Measurements from ENCODE around the gene FOXJ1. TPM values are rescaled to one million over a fixed set of nuclear protein-coding genes. Genes with fewer than 3 reads are reported as not detected.
A peak's percentile ranks its signal among the peaks of the same experiment; 100 is the strongest.

Gene FOXJ1
- total RNA-seq, 1 donor from 2014 or later, result not detected

DNA sequence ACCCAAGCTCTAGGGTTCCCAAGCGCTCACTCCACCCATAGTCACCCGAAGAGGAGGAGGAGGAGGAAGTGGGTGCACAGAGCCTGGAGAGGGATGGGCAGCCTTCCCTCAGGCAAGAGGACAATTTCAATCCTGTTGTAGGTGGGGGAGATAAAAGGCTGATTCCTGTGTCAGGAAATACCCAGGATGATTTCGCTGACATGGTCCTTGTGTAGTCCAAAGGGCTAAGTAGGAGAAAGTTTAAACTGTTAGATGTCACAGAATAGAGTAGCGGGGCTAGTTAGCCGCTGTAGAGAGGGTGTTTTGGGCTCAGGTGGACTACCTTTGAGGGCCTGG lies 36.2 kb downstream of the FOXJ1 start:
- no peak for ATAC-seq (ENCODE audit: poor library complexity)
- intact Hi-C loops (cut with DNase I), result no loop called here
- no peak for DNase-seq

DNA sequence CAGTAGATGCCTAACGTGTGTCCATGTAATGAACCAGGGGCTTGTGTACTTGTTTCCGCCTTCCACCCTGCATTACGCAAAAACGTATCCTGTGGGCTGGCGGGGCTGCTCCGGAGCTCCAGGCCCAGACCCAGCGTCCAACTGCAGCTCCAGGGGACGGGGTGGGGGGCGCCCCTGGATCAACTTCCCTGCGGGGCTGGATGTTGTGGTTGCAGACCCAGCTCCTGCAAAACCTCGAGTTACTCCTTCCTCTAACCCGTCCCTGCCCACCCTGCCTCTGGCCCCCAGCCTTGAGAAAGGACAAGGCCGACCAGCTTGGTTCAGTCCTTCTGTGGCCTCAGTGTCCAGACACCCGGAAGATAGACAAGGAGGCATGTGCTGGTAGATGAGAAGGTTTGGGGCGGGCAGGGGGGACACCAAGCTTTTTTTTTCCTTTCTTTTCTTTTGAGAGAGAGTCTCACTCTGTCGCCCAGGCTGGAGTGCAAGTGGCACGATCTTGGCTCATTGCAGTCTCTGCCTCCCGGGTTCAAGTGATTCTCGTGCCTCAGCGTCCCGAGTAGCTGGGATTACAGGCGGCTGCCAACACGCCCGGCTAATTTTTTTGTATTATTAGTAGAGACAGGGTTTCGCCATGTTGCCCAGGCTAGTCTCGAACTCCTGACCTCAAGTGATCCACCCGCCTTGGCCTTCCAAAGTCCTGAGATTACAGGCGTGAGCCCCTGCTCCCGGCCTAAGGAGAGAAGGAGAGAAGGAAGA lies 36.7 kb downstream of the FOXJ1 start:
- DNase-seq (no peak), ATAC-seq (ENCODE audit: poor library complexity) (peak; percentile 9)
- intact Hi-C loops (cut with DNase I), result no loop called here

GRCh38 chr17:76103274-76104139 lies 37.5 kb downstream of the FOXJ1 start, which contains the start of gene EXOC7:
Gene EXOC7, minus strand, starts transcription at chr17:76103787. Its CDS starts 95 bp downstream, at chr17:76103692.
- ATAC-seq (ENCODE audit: poor library complexity) (peak; percentile 99), DNase-seq (peak; percentile 95)
- intact Hi-C loops (cut with DNase I), result no loop called here

GRCh38 chr17:76102944-76103273 lies 38.1 kb downstream of the FOXJ1 start:
- no peak for DNase-seq
- intact Hi-C loops (cut with DNase I), result no loop called here
- ATAC-seq (ENCODE audit: poor library complexity), result no peak

DNA sequence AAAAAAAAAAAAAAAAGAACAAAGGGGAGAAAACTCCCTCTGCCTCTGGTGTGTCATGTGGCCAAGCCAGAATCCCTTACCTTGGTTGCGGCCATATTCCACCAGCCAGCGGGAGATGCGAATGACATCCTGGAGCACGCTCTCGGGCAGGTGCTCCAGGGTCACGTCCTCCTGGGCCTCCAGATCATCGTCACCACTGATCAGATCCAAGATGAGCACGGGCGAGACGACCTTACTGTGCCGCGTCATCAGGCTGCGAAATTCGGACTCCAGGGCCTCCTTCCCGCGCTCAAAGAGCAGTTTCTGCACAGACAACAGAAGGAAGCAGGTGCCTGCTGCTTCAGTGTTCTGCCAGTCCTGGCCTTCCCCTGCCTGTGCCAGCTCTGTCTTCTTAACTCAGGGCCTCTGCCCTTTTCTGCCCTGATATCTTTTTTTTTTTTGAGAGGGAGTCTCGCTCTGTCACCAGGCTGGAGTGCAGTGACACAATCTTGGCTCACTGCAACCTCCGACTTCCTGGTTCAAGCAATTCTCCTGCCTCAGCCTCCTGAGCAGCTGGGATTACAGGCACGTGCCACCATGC lies 43.2 kb downstream of the FOXJ1 start:
- peak; percentile 40 for ATAC-seq (ENCODE audit: poor library complexity)
- no peak for DNase-seq
- intact Hi-C loops (cut with DNase I), result no loop called here

GRCh38 chr17:76095943-76096342 lies 45.1 kb downstream of the FOXJ1 start:
- ATAC-seq (ENCODE audit: poor library complexity) (no peak), DNase-seq (no peak)
- intact Hi-C loops (cut with DNase I), result no loop called here

GRCh38 chr17:76094046-76094445 lies 47.0 kb downstream of the FOXJ1 start:
- DNase-seq, result no peak
- intact Hi-C loops (cut with DNase I), result no loop called here
- no peak for ATAC-seq (ENCODE audit: poor library complexity)

GRCh38 chr17:76092526-76093413 lies 48.3 kb downstream of the FOXJ1 start:
- DNase-seq, result no peak
- no peak for ATAC-seq (ENCODE audit: poor library complexity)
- intact Hi-C loops (cut with DNase I), result no loop called here

DNA sequence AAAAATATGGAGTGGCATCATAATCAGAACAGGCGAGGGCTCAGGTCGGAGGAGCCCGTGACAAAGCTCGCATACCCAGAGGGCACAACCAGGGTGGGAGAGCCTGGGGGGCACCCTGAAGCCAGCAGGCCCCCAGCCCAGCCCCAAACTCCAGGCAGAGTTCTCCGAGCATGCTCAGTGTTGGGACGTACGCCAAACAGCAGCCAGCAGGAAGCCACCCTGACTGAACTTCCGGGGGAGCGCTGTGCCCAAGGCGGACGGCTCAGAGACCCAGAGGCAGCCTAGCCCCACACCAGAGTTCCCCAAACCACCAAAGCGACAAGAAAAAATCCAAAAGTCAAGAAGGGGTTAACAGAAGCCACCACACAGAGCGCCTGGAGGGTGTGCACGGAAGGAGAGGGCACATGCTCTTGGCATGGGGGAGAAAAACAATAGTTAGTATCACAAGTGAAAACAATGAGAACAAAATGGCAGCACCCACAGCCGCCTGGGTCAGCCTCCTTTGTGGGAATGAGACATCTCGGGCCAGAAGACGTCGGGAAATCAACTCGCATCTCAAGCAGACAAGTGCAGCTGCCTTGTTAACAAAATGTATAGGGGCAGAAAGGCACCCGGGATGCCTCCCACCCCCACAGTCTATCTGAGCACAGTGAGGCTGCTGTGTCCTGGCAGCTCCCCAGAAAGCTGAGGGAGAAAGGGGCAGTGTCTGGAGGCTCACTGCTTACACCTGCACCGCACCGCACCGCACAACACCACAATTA lies 49.3 kb downstream of the FOXJ1 start:
- no peak for ATAC-seq (ENCODE audit: poor library complexity)
- intact Hi-C loops (cut with DNase I), result no loop called here
- DNase-seq, result no peak

GRCh38 chr17:76090517-76091129 lies 50.4 kb downstream of the FOXJ1 start:
- intact Hi-C loops (cut with DNase I), result no loop called here
- DNase-seq (no peak), ATAC-seq (ENCODE audit: poor library complexity) (no peak)

DNA sequence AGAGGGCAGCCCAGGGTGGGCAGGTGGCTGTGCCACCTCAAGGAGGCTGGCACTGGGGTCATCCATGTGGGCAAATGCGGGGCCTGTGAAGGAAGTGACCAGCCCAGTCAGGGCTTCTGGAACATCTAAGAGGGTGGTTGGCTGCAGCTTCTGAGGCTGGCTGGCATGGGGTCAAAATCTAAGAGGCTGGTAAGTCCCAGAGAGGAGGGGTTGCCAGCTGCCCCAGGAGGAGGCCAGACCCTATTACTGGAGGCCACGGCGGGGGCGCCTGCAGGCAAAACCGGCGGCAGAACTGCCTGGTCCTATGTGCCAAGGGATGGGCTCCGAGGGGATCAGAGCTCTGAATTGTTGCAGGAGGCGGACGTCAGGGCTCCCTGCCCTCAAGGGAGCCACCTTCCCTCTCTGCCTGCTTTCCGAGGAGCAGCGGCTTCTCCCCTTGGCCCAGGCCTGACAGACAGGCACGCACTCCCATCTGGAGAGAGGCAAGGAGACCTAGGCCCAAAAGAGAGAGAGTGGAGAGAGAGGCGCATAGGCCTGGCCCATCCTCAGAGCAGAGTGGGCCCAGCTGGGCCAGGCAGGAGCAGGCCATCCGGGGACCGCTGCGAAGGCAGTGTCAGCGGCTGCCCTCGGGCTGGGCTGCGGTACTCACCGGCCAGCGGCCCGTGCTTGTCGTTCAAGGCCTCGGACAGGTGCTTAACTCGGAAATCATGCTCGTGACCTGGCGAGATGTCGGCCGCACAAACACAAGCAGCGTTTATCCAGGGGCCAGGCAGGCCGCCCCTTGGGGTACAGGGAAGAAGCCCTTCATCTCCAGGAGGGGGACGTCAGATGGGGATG lies 51.1 kb downstream of the FOXJ1 start:
- ATAC-seq (ENCODE audit: poor library complexity) (peak; percentile 67), DNase-seq (peak; percentile 53)
- intact Hi-C loops (cut with DNase I), result no loop called here

GRCh38 chr17:76088868-76089576 lies 52.0 kb downstream of the FOXJ1 start:
- ATAC-seq (ENCODE audit: poor library complexity) (no peak), DNase-seq (no peak)
- intact Hi-C loops (cut with DNase I), result no loop called here

DNA sequence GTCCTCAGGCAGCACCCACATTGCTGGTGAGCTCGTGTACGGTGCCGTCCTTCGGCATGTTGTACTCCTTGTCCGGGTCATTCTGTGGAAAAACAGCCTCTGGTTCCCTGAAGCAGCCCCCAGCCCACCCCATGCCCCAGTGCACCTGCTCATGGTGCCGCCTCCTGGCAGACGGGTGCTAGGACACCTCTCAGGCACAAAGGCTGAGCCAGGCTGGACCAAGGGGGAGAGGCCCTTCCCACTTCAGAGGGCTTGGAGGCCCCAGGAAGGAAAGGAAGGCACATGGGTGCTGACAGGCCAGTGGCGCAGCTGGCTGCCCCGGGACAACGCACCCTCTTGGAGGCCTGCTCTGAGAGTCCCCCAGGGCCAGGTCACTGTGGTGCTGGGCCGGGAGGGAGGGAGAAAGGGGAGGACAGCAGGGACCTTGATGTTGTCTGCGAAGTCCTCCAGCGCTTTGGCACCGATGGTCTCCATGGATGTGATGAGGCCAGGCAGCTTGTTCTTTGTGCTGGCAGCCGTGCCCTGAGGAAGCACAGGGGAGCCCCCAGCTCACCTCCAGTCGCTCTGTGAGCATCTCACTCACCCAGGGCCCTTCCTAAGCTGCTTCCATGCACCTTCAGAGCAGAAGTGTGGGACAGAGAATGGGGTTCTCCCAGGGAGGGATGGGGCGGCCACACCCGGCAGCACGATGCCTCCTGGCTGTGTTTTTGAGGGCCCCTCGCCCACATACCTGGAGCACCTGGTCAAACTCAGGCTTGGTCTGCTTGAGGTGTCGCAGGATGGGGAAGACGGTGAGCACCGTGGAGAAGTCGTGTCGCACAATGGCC lies 52.8 kb downstream of the FOXJ1 start:
- DNase-seq (no peak), ATAC-seq (ENCODE audit: poor library complexity) (no peak)
- intact Hi-C loops (cut with DNase I), result no loop called here

DNA sequence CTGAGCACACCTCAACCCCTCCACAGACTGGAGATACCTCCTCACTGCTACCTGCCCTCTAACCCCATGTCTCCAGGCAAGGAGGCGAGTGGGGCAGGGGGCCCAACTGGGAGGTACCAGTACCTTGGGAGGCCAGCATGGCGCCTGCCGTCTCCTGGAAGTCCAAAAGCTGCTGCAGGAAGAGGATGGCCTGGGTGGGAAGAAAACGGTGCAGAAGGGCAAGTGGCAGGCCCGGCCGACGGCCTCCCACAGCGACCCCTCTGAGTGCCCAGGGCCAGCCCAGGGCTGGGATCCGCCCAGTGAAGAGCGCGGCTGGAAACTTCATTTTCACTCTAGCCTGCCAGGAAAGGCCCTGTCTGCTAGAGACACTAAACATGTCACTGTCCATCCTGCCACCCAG lies 53.5 kb downstream of the FOXJ1 start:
- DNase-seq (no peak), ATAC-seq (ENCODE audit: poor library complexity) (no peak)
- intact Hi-C loops (cut with DNase I), result no loop called here

DNA sequence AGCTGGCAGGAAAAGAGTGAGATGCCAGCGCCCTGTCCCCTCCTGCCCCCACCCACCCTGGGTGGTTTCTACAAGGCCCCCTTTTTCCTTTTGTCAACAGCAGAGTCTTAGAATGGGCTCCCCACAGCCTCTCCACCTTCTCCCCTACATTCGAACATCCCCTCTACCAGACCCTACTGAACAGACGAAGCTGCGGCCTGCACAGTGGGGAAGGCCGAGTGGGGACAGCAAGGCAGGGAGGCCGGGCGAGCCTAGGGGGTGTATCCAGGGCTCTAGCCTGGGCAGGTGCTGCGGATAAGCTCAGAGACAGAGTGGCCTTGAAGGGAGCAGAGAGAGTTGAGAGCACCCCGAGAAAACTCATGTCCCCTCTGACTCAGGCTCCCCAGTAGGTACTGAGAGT lies 54.7 kb downstream of the FOXJ1 start:
- intact Hi-C loops (cut with DNase I), result no loop called here
- ATAC-seq (ENCODE audit: poor library complexity), result no peak
- no peak for DNase-seq
